Bronchial epithelial cell (primary cell): ENCODE data around the gene PREP. TPM values are rescaled to one million over a fixed set of nuclear protein-coding genes. Genes with fewer than 3 reads are reported as not detected.

Source experiments
- DNase-seq: peaks from one replicate; pipeline ENCODE4 v3.0.0-alpha.2; 2010; ENCODE audit warnings: low read depth
- FAIRE-seq: peaks from 2 replicates; lab custom pipeline; 2011; peaks lifted over from hg19 to GRCh38; lab: Jason Lieb, UNC
- H3K27me3 ChIP-seq: 2 replicates; pipeline ENCODE4 v1.5.1; 2011; ENCODE audit warnings: low read length; ENCODE audit not compliant: control insufficient read depth, insufficient read depth
- H3K36me3 ChIP-seq: 2 replicates; pipeline ENCODE4 v1.5.1; 2011; ENCODE audit warnings: low read length; ENCODE audit not compliant: control insufficient read depth, insufficient read depth
- H3K4me3 ChIP-seq: 2 replicates; pipeline ENCODE4 v1.5.1; 2011; ENCODE audit warnings: mild to moderate bottlenecking, low read depth, low read length, control low read depth
- total RNA-seq: library from RNA; depleted of rRNA; stranded (reverse); fragments of >200 nt; gene quantifications from 2 replicates; pipeline ENCODE4 v1.2.1, GENCODE V29; 2014
- TF ChIP-seq, protein P1 (sequence below): IDR thresholded peaks from 2 replicates; pipeline ENCODE4 v1.5.1; 2011; ENCODE audit warnings: mild to moderate bottlenecking, moderate library complexity, low read length, control low read depth, inconsistent platforms; ENCODE audit not compliant: insufficient read depth, severe bottlenecking

Gene PREP
- total RNA-seq, 1 donor from 2014 or later: 30.5 TPM

DNA sequence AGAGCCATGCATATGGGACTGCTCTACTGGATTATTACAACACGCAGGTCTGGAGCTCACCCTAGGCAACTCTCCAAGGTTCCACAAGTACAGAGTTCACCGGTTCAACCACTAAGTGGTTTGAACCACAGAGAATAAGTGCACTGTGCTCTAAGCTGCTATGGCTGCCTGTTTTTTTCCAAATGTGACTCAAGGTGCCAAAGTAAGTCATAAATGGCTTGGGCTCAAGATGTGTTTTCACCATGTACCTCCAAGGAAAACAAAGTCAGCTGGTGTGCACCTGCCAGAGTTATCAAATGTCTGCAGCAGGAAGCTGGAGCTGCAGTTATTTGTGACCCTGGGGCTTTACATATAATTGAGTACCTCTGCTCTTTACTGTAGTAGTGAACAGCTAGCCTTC lies 76.7 kb downstream of the PREP start:
- Histone ChIP-seq H3K4me3 (no peak overlapping the region), H3K36me3 (peaks cover 15% of the 10 kb centered on the region), H3K27me3 (no peaks in the 10 kb centered on the region)
- TF ChIP-seq, protein P1, sequence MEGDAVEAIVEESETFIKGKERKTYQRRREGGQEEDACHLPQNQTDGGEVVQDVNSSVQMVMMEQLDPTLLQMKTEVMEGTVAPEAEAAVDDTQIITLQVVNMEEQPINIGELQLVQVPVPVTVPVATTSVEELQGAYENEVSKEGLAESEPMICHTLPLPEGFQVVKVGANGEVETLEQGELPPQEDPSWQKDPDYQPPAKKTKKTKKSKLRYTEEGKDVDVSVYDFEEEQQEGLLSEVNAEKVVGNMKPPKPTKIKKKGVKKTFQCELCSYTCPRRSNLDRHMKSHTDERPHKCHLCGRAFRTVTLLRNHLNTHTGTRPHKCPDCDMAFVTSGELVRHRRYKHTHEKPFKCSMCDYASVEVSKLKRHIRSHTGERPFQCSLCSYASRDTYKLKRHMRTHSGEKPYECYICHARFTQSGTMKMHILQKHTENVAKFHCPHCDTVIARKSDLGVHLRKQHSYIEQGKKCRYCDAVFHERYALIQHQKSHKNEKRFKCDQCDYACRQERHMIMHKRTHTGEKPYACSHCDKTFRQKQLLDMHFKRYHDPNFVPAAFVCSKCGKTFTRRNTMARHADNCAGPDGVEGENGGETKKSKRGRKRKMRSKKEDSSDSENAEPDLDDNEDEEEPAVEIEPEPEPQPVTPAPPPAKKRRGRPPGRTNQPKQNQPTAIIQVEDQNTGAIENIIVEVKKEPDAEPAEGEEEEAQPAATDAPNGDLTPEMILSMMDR: no peak
- FAIRE-seq (no peak), DNase-seq (no peak)

DNA sequence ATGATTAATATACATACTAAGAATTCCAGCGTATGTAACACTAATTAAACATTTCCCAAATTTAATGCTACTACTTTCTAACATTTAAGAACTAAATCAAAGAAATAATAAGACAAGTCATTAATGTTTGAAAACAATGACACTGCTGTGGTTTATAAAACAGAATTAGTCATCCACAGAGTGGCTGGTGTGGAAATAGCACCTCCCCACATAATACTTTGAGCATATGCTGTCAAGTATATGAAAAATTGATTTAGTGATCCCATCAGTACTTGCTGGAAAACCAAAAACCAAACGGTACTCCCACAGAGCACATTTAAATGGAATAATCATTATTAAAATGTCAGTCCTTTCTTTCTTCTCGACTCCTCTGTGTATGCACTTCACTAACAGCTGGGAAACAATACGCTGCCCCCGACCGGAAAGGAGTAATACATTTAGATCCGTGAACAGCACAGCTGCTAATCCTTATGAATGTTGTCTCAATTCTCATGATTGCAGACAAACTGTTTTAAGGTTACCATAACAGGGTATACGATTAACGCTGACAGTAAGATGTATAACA lies 78.4 kb downstream of the PREP start:
- FAIRE-seq (no peak), DNase-seq (peak; percentile 34)
- Histone ChIP-seq H3K27me3 (no peaks in the 10 kb centered on the region), H3K4me3 (no peak overlapping the region), H3K36me3 (peaks cover 13% of the 10 kb centered on the region)
- TF ChIP-seq, protein P1: no peak

DNA sequence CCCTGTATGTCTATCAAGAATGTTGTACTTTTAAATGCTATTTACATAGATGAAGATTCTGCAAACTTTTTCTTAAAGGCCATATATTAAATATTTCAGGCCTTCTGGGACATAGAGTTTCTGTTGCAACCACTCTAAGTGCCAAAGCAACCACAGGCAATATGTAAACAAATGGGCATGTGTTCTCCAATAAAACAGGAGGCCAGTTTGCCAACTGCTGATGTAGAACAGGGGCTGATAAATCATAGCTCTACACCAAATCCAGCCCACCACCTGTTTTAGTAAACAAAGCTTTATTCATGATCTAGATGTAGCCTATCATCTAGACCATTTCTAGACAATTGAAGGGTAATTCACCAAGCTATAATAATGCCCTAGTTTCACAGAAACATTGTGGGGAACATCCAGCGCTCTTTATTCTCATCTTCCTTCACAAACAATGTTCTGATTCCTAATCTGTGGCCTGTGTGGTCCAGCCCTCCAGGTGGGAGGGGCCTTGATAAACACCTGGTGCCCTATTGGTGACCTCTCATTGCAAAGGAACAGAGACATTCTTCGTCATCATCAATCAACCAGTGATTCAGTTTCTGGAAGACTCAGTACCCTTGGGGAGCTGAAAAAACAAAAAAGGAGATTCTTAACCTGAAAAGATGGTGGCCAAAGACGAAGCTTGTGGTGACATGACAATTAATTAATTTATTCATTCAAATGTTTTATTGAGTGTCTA lies 80.2 kb downstream of the PREP start:
- peaks cover 13% of the 10 kb centered on the region for H3K36me3 ChIP-seq
- TF ChIP-seq, protein P1: no peak
- H3K4me3 ChIP-seq: no peak overlapping the region
- no peaks in the 10 kb centered on the region for H3K27me3 ChIP-seq
- no peak for FAIRE-seq
- DNase-seq: peak; percentile 13

DNA sequence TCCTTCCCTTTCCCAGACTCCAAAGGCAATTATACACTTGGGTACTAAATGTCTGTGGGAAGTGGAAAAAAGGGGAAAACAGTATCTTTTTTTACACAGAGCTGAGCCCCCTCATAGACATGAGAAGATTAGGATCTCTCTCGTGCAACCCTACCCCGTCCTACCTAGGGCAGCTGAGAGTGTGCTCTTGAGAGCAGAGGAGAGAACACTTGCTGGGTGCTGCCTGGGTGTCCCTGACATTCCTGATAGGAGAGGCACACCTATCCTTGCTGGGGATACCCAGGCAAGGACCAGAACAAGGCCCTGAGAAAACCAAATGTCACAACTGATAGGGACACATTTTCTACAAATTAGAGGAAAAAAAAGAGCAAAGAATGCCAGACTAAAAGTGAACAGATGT lies 81.2 kb downstream of the PREP start:
- TF ChIP-seq, protein P1: no peak
- DNase-seq: no peak
- no peaks in the 10 kb centered on the region for H3K27me3 ChIP-seq
- no peak for FAIRE-seq
- H3K4me3 ChIP-seq: no peak overlapping the region
- peaks cover 16% of the 10 kb centered on the region for H3K36me3 ChIP-seq

DNA sequence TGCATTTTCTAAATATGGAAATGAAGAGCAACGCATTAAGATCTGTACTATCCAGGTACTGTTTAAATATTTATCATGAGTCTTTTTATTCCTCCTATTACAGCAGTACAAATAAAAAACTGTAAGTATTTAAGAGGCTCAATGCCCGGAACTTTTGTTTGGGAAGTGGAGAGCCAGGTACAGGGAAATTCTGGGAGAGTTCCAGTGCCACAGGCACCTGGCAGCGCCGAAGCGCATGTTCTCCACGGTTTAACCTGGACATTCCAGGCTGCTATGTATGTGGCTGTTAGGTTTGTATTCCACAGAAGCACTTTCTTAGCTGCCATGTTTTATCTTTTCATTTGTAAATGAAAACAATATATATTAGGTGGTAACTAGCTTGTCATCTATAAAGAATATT lies 81.7 kb downstream of the PREP start:
- DNase-seq (no peak), FAIRE-seq (no peak)
- no peaks in the 10 kb centered on the region for H3K27me3 ChIP-seq
- H3K36me3 ChIP-seq: peaks cover 16% of the 10 kb centered on the region
- no peak overlapping the region for H3K4me3 ChIP-seq
- TF ChIP-seq, protein P1: no peak
